HCT116 (cell line): ENCODE results near the gene AGAP2. TPM values are rescaled to one million over a fixed set of nuclear protein-coding genes. Genes with fewer than 3 reads are reported as not detected.
A peak's percentile ranks its signal among the peaks of the same experiment; 100 is the strongest.

Source experiments
- ATAC-seq: fragments of 200-7000 bp; cut with Tn5 transposase; 2 replicates; pipeline ENCODE4 v1.9.1; 2020; ENCODE audit warnings: mild to moderate bottlenecking, moderate library complexity
- BruUV-seq: library from RNA; stranded (reverse); fragments of 400-500 nt; replicated peaks from 2 replicates; lab custom pipeline; 2021; lab: Mats Ljungman, UMichigan
- CTCF ChIA-PET: fragments of 300-600 bp; sonication (Branson Sonifier 250); formaldehyde crosslinking; loops from one replicate; lab custom pipeline; 2021; ENCODE audit warnings: antibody characterized with exemption; lab: Charles Lee
- POLR2A ChIA-PET: fragments of 300-600, 350-600 bp; sonication (Branson Sonifier 250); formaldehyde crosslinking; loops from one replicate; lab custom pipeline; 2021; ENCODE audit warnings: antibody characterized with exemption; lab: Charles Lee
- RAD21 ChIA-PET, 2 experiments: fragments of 300-600 bp; sonication (Branson Sonifier 250); formaldehyde crosslinking; loops; one replicate each; lab custom pipeline; 2023; ENCODE audit warnings: low total read pairs in 2 of 2; ENCODE audit not compliant: uncharacterized antibody in 2 of 2, unreplicated experiment in 2 of 2, low non-redundant PET in 1 of 2; lab: Charles Lee
- DNase-seq: peaks from one replicate; pipeline ENCODE4 v3.0.0-alpha.2; 2010; ENCODE audit warnings: low read depth, low spot score
- H2AFZ ChIP-seq: fragments of 200-600 bp; shearing (Covaris generic), sonication (generic); 2 replicates; pipeline ENCODE4 v1.6.1; 2017; ENCODE audit warnings: low read depth, mixed run types, mixed read lengths, antibody characterized with exemption, low read length; ENCODE audit not compliant: poor library complexity, severe bottlenecking
- H3K27ac ChIP-seq: 2 replicates; pipeline ENCODE4 v1.5.1; 2012; ENCODE audit warnings: low read depth, low read length
- H3K27me3 ChIP-seq: fragments of 200-600 bp; sonication (generic); 2 replicates; pipeline ENCODE4 v1.6.1; 2016; ENCODE audit warnings: mixed run types, low read length, mixed read lengths; ENCODE audit not compliant: insufficient read depth
- H3K36me3 ChIP-seq, 2 experiments: fragments of 200-500 bp in 1 of 2; fragments of 200-600 bp in 1 of 2; sonication (Bioruptor generic) in 1 of 2; sonication (generic) in 1 of 2; 2 replicates each; pipeline versions ENCODE4 v1.5.1 to v1.6.1; 2014 to 2016; ENCODE audit warnings: low read length in 2 of 2, inconsistent platforms in 1 of 2, mixed read lengths in 1 of 2, mixed run types in 1 of 2; ENCODE audit not compliant: insufficient read depth in 2 of 2, control insufficient read depth in 1 of 2
- H3K4me1 ChIP-seq, 2 experiments: fragments of 200-600 bp in 1 of 2; sonication (generic) in 1 of 2; 2 replicates each; pipeline versions ENCODE4 v1.5.1 to v1.6.1; 2012 to 2017; ENCODE audit warnings: low read length in 2 of 2, inconsistent platforms in 1 of 2, mild to moderate bottlenecking in 1 of 2, mixed read lengths in 1 of 2, mixed run types in 1 of 2, moderate library complexity in 1 of 2; ENCODE audit not compliant: insufficient read depth in 2 of 2, control insufficient read depth in 1 of 2
- H3K4me2 ChIP-seq: fragments of 200-600 bp; sonication (generic); 2 replicates; pipeline ENCODE4 v1.6.1; 2017; ENCODE audit warnings: mixed run types, low read length, mixed read lengths
- H3K4me3 ChIP-seq, 2 experiments: fragments of 200-600 bp in 1 of 2; sonication (generic) in 1 of 2; replicated peaks in 1 of 2; 2 replicates each; pipeline ENCODE4 v1.5.1; 2011 to 2016; ENCODE audit warnings: low read length in 2 of 2, control low read depth in 1 of 2, low read depth in 1 of 2, mild to moderate bottlenecking in 1 of 2, mixed read lengths in 1 of 2, mixed run types in 1 of 2
- H3K79me2 ChIP-seq: fragments of 200-600 bp; sonication (generic); 2 replicates; pipeline ENCODE4 v1.6.1; 2017; ENCODE audit warnings: mild to moderate bottlenecking, mixed run types, low read length, moderate library complexity, mixed read lengths; ENCODE audit not compliant: insufficient read depth
- H3K9ac ChIP-seq: fragments of 200-600 bp; sonication (generic); 2 replicates; pipeline ENCODE4 v1.6.1; 2016; ENCODE audit warnings: low read length, mixed read lengths
- H3K9me2 ChIP-seq: fragments of 200-600 bp; sonication (generic), shearing (Covaris generic); 2 replicates; pipeline ENCODE4 v1.6.1; 2017; ENCODE audit warnings: mixed run types, mild to moderate bottlenecking, moderate library complexity; ENCODE audit not compliant: insufficient read depth
- H3K9me3 ChIP-seq, 2 experiments: fragments of 200-500 bp in 1 of 2; fragments of 200-600 bp in 1 of 2; sonication (Bioruptor generic) in 1 of 2; sonication (generic) in 1 of 2; 2 replicates each; pipeline ENCODE4 v1.6.1; 2014 to 2017; ENCODE audit warnings: low read length in 2 of 2, mixed read lengths in 2 of 2, inconsistent platforms in 1 of 2, low read depth in 1 of 2, mild to moderate bottlenecking in 1 of 2, mixed run types in 1 of 2, moderate library complexity in 1 of 2; ENCODE audit not compliant: control insufficient read depth in 1 of 2, insufficient read depth in 1 of 2
- H4K20me1 ChIP-seq: fragments of 200-600 bp; sonication (generic), shearing (Covaris generic); 2 replicates; pipeline ENCODE4 v1.6.1; 2017; ENCODE audit warnings: mixed run types, mild to moderate bottlenecking, moderate library complexity; ENCODE audit not compliant: insufficient read depth
- CEBPB ChIP-seq: IDR thresholded peaks from 2 replicates; pipeline ENCODE4 v1.6.1; 2012; ENCODE audit warnings: low read depth
- EZH2 ChIP-seq: fragments of 200-600 bp; sonication (generic); IDR thresholded peaks from 2 replicates; pipeline ENCODE4 v1.6.1; 2017; ENCODE audit warnings: antibody characterized with exemption, mixed run types
- EZH2phosphoT487 ChIP-seq: fragments of 200-600 bp; IDR thresholded peaks from 2 replicates; pipeline ENCODE4 v1.6.1; 2018; ENCODE audit warnings: antibody characterized with exemption, borderline replicate concordance
- FOSL1 ChIP-seq: IDR thresholded peaks from 2 replicates; pipeline ENCODE4 v1.6.1; 2012; ENCODE audit warnings: low read depth
- POLR2A ChIP-seq: IDR thresholded peaks from 2 replicates; pipeline ENCODE4 v1.7.0; 2011; ENCODE audit warnings: borderline replicate concordance; ENCODE audit not compliant: insufficient read depth, insufficient read length; ENCODE audit errors: extremely low read depth
- POLR2AphosphoS5 ChIP-seq: IDR thresholded peaks from 2 replicates; pipeline ENCODE4 v1.6.1; 2011; ENCODE audit warnings: mild to moderate bottlenecking, low read depth, low read length, moderate library complexity
- SIN3A ChIP-seq: IDR thresholded peaks from 2 replicates; pipeline ENCODE4 v1.6.1; 2012; ENCODE audit warnings: low read depth
- SP1 ChIP-seq: IDR thresholded peaks from 2 replicates; pipeline ENCODE4 v1.6.1; 2012; ENCODE audit warnings: low read depth
- TCF7L2 ChIP-seq: IDR thresholded peaks from 2 replicates; pipeline ENCODE4 v1.7.0; 2011; ENCODE audit warnings: borderline replicate concordance, inconsistent platforms; ENCODE audit not compliant: insufficient read depth, insufficient read length; ENCODE audit errors: extremely low read depth
- ZFX ChIP-seq: fragments of 450-650 bp; IDR thresholded peaks from 2 replicates; pipeline ENCODE4 v1.6.1; 2017
- intact Hi-C: fragments of 100-400 bp; cut with micrococcal nuclease; formaldehyde crosslinking; loops from 2 replicates; pipeline ENCODE4 v1.10.0; 2022
- total RNA-seq: library from RNA; stranded (reverse); gene quantifications from one replicate; pipeline ENCODE4 v1.2.1, GENCODE V29; 2021; ENCODE audit not compliant: unreplicated experiment
- TF ChIP-seq, protein P1 (sequence below), 3 experiments: fragments of 200-600 bp in 1 of 3; sonication (generic) in 1 of 3; IDR thresholded peaks in 2 of 3; conservative IDR thresholded peaks in 1 of 3; 2 replicates each; pipeline ENCODE4 v1.5.1; 2012 to 2017; ENCODE audit warnings: low read depth in 2 of 3, low read length in 2 of 3, antibody characterized with exemption in 1 of 3, borderline replicate concordance in 1 of 3, control low read depth in 1 of 3, mild to moderate bottlenecking in 1 of 3, mixed read lengths in 1 of 3, mixed run types in 1 of 3, moderate library complexity in 1 of 3; ENCODE audit not compliant: insufficient read depth in 1 of 3
- TF ChIP-seq, protein P2 (sequence below): IDR thresholded peaks from 2 replicates; pipeline ENCODE4 v1.6.1; 2012
- TF ChIP-seq, protein P3 (sequence below): IDR thresholded peaks from 2 replicates; pipeline ENCODE4 v1.6.1; 2012; ENCODE audit warnings: low read depth

Gene AGAP2
- total RNA-seq, 1 experiment from 2014 or later, result 15.8 TPM

DNA sequence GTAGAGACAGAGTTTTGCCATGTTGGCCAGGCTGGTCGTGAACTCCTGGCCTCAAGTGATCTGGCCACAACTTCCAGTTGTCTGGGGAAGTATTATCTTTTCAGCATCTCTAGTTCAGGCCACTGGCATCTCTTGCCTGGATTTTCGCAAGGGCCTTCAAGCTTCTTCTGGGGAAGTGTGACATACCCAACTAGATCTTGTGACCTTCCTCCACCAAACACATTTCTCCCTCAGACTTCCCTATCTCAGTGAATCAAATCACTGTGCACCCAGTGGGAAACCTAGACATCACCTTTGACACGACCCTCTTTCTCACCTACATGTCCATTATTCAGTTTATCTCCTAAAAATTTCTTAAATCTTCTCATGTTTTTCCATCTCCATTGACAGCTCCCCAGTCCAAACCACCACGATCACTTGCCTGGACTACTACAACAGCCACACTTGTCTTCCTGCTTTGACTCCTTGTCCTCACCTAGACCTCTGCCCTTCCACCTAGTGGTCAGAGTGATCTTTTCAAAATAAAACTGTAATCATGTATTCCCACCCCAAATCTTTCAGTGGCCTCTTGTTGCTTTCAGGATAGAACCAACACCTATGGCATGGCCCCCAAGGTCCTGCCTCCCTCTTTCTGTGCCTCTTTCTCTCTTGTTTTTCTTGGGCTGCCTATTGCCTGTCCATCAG, 37.2 kb upstream of the AGAP2 start:
- BruUV-seq, result no TSS peak
- Histone ChIP-seq H3K79me2 (peaks cover 20% of the 10 kb centered on the region), H3K4me1 (peaks cover 5 to 15% of the 10 kb centered on the region in 2 experiments; a peak in 3 of 4 replicates), H3K4me2 (no peak overlapping the region), H3K9ac (no peak overlapping the region), H2AFZ (no peak overlapping the region), H3K4me3 (no peak overlapping the region), H3K27ac (no peak overlapping the region), H3K9me2 (no peaks in the 10 kb centered on the region), H4K20me1 (no peaks in the 10 kb centered on the region), H3K27me3 (no peaks in the 10 kb centered on the region), H3K36me3 (peaks cover 0 to 3% of the 10 kb centered on the region in 2 experiments; a peak in 1 of 4 replicates), H3K9me3 (no peaks in the 10 kb centered on the region)
- DNase-seq (no peak), ATAC-seq (no peak)
- CTCF ChIA-PET, result interaction anchor here (0.7 to 1.2 kb wide), 2 partner anchors 27 to 115 kb away, joined by 3 to 4 read pairs; no protein-coding TSS in a partner anchor
- intact Hi-C loops, result no loop called here
- TF ChIP-seq, protein P1, sequence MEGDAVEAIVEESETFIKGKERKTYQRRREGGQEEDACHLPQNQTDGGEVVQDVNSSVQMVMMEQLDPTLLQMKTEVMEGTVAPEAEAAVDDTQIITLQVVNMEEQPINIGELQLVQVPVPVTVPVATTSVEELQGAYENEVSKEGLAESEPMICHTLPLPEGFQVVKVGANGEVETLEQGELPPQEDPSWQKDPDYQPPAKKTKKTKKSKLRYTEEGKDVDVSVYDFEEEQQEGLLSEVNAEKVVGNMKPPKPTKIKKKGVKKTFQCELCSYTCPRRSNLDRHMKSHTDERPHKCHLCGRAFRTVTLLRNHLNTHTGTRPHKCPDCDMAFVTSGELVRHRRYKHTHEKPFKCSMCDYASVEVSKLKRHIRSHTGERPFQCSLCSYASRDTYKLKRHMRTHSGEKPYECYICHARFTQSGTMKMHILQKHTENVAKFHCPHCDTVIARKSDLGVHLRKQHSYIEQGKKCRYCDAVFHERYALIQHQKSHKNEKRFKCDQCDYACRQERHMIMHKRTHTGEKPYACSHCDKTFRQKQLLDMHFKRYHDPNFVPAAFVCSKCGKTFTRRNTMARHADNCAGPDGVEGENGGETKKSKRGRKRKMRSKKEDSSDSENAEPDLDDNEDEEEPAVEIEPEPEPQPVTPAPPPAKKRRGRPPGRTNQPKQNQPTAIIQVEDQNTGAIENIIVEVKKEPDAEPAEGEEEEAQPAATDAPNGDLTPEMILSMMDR (IDR thresholded peaks at IDR 0.05 in 2 of 3, conservative IDR thresholded peaks at IDR 0.05 in 1 of 3; ENCODE audit: borderline replicate concordance in 1 of 3, insufficient read depth in 1 of 3, low read depth in 2 of 3, low read length in 2 of 3), result peak in 1 of 3 experiments; percentile 28; a peak in 1 of 6 replicates
- TF ChIP-seq EZH2, result no peak
- RAD21 ChIA-PET, result no interaction called here
- POLR2A ChIA-PET, result no interaction called here

DNA sequence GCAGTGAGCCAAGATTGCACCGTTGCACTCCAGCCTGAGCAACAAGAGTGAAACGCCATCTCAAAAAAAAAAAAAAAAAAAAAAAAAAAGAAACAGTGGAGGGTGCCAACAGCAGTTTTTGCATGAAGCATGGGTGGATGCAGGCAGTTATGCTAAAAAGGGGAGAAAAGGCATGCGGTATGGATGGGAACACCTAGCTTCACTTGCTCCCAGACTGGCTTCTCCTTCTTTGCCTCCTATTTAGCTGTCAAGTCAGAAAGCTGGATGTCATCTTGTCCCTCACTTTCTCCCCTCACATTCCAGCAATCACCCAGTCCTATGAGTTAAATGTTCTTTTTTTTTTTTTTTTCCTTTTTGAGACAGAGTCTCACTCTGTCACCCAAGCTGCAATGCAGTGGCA, 36.5 kb upstream of the AGAP2 start:
- POLR2A ChIA-PET, result no interaction called here
- no TSS peak for BruUV-seq
- intact Hi-C loops, result no loop called here
- no peak for TF ChIP-seq CEBPB
- no peak for TF ChIP-seq EZH2phosphoT487
- no peak for TF ChIP-seq TCF7L2
- no peak for TF ChIP-seq FOSL1
- TF ChIP-seq ZFX, result no peak
- TF ChIP-seq SIN3A, result no peak
- TF ChIP-seq, protein P2, sequence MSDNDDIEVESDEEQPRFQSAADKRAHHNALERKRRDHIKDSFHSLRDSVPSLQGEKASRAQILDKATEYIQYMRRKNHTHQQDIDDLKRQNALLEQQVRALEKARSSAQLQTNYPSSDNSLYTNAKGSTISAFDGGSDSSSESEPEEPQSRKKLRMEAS, result no peak
- no peak for TF ChIP-seq SP1
- TF ChIP-seq POLR2AphosphoS5, result no peak
- TF ChIP-seq, protein P3, sequence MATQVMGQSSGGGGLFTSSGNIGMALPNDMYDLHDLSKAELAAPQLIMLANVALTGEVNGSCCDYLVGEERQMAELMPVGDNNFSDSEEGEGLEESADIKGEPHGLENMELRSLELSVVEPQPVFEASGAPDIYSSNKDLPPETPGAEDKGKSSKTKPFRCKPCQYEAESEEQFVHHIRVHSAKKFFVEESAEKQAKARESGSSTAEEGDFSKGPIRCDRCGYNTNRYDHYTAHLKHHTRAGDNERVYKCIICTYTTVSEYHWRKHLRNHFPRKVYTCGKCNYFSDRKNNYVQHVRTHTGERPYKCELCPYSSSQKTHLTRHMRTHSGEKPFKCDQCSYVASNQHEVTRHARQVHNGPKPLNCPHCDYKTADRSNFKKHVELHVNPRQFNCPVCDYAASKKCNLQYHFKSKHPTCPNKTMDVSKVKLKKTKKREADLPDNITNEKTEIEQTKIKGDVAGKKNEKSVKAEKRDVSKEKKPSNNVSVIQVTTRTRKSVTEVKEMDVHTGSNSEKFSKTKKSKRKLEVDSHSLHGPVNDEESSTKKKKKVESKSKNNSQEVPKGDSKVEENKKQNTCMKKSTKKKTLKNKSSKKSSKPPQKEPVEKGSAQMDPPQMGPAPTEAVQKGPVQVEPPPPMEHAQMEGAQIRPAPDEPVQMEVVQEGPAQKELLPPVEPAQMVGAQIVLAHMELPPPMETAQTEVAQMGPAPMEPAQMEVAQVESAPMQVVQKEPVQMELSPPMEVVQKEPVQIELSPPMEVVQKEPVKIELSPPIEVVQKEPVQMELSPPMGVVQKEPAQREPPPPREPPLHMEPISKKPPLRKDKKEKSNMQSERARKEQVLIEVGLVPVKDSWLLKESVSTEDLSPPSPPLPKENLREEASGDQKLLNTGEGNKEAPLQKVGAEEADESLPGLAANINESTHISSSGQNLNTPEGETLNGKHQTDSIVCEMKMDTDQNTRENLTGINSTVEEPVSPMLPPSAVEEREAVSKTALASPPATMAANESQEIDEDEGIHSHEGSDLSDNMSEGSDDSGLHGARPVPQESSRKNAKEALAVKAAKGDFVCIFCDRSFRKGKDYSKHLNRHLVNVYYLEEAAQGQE, result no peak
- no peak for TF ChIP-seq POLR2A

More for the DNA sequence above, 36.5 kb upstream of the AGAP2 start:
- H3K9me3 ChIP-seq, result no peaks in the 10 kb centered on the region
- H3K36me3 ChIP-seq, result peaks cover under 1 to 8% of the 10 kb centered on the region in 2 experiments; a peak in 2 of 4 replicates
- H3K9me2 ChIP-seq, result no peaks in the 10 kb centered on the region
- DNase-seq (no peak), ATAC-seq (no peak)
- peaks cover 5 to 17% of the 10 kb centered on the region in 2 experiments; a peak in 3 of 4 replicates for H3K4me1 ChIP-seq
- H3K9ac ChIP-seq, result no peak overlapping the region
- H3K27ac ChIP-seq, result no peak overlapping the region
- peaks cover 25% of the 10 kb centered on the region for H3K79me2 ChIP-seq
- no peaks in the 10 kb centered on the region for H4K20me1 ChIP-seq
- ChIA-PET CTCF (interaction anchor here (0.7 to 1.2 kb wide), 2 partner anchors 28 to 116 kb away, joined by 3 to 4 read pairs; no protein-coding TSS in a partner anchor), RAD21 (no interaction called here)
- H3K4me2 ChIP-seq, result no peak overlapping the region
- H3K4me3 ChIP-seq, result no peak overlapping the region
- H3K27me3 ChIP-seq, result no peaks in the 10 kb centered on the region
- no peak overlapping the region for H2AFZ ChIP-seq
